ENCODE measurements around the gene GNB1.

DNA sequence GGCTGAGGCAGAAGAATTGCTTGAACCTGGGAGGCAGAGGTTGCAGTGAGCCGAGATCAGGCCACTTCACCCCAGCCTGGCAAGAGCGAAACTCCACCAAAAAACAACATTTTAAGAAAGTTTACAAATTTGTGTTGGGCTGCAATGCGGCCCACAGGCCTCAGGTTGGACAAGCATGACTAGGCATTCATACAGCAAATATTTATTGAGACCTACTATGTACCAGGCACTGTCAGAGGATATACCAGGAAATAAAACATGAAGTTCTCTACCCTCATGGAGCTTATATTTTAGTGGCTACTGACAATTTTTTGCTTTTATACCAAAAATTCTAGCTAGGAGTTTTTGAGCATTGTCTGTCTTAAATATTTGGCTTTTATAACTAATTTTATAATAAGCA is 23.7 kb downstream of the GNB1 start:
- TF ChIP-seq CTCF (IDR thresholded peaks at IDR 0.05) (no peak), POLR2A (IDR thresholded peaks at IDR 0.05) (no peak), EP300 (IDR thresholded peaks at IDR 0.05) (no peak)

Data from sigmoid colon (tissue), 4 donors.